ENCODE data around the gene CD300LB.
"Not testable (repeated sequence)": the region's sequence is repeated elsewhere in the genome, so short reads cannot be mapped to it uniquely, and the experiment has no call there.

Gene CD300LB

GRCh38 chr17:74488276-74488675 lies 43.0 kb downstream of the CD300LB start:
- DNase-seq = not testable (repeated sequence)

GRCh38 chr17:74485841-74486240 lies 45.4 kb downstream of the CD300LB start:
- DNase-seq = no peak

GRCh38 chr17:74485022-74485743 lies 46.1 kb downstream of the CD300LB start:
- DNase-seq = no peak

GRCh38 chr17:74484066-74484465 lies 47.2 kb downstream of the CD300LB start:
- no peak for DNase-seq

GRCh38 chr17:74481621-74482020 lies 49.7 kb downstream of the CD300LB start:
- no peak for DNase-seq

GRCh38 chr17:74480290-74480689 lies 51.0 kb downstream of the CD300LB start:
- DNase-seq = no peak

- no peak for DNase-seq
Observed at GRCh38 chr17:74478420-74479100, 52.7 kb downstream of the CD300LB start.

- no peak for DNase-seq
Observed at GRCh38 chr17:74477411-74477810, 53.9 kb downstream of the CD300LB start.

- no peak for DNase-seq
Observed at GRCh38 chr17:74475189-74475588, 56.1 kb downstream of the CD300LB start.

GRCh38 chr17:74474043-74474792 lies 57.1 kb downstream of the CD300LB start:
- no peak for DNase-seq

- DNase-seq = no peak
Observed at GRCh38 chr17:74473294-74473693, 58.0 kb downstream of the CD300LB start.

GRCh38 chr17:74472890-74473289 lies 58.4 kb downstream of the CD300LB start:
- no peak for DNase-seq

GRCh38 chr17:74471341-74471740 lies 59.9 kb downstream of the CD300LB start:
- no peak for DNase-seq

Measured in kidney glomerular epithelial cell (primary cell).